Activated CD8-positive, alpha-beta T cell treated with anti-CD3 and anti-CD28 coated beads for 36 hours (primary cell): ENCODE measurements around the gene CDH23. TPM values are rescaled to one million over a fixed set of nuclear protein-coding genes. Genes with fewer than 3 reads are reported as not detected.
A peak's percentile ranks its signal among the peaks of the same experiment; 100 is the strongest.

Source experiments
- ATAC-seq: fragments of 200-7000 bp; cut with Tn5 transposase; one replicate; pipeline ENCODE4 v1.10.0; 2021; ENCODE audit warnings: mild to moderate bottlenecking, moderate library complexity
- CTCF ChIA-PET: fragments of 350-600 bp; sonication (Branson Sonifier 250); formaldehyde crosslinking; loops from one replicate; lab custom pipeline; 2021; ENCODE audit warnings: antibody characterized with exemption; lab: Charles Lee
- POLR2A ChIA-PET: fragments of 350-600 bp; sonication (Branson Sonifier 250); formaldehyde crosslinking; loops from one replicate; lab custom pipeline; 2021; ENCODE audit warnings: antibody characterized with exemption; lab: Charles Lee
- DNase-seq: peaks from one replicate; pipeline ENCODE4 v3.0.0-alpha.2; 2020
- H3K27ac Mint-ChIP-seq: one replicate; pipeline ENCODE4 v1.8.0; 2021; ENCODE audit warnings: mild to moderate bottlenecking, mixed read lengths
- H3K27me3 Mint-ChIP-seq: one replicate; pipeline ENCODE4 v1.8.0; 2021; ENCODE audit warnings: mixed read lengths
- H3K36me3 Mint-ChIP-seq: one replicate; pipeline ENCODE4 v1.8.0; 2021; ENCODE audit warnings: low read depth, mixed read lengths
- H3K4me1 Mint-ChIP-seq: one replicate; pipeline ENCODE4 v1.8.0; 2021; ENCODE audit warnings: low read depth, mixed read lengths
- H3K4me3 Mint-ChIP-seq: one replicate; pipeline ENCODE4 v1.8.0; 2021; ENCODE audit warnings: mild to moderate bottlenecking, moderate library complexity, mixed read lengths
- H3K9me3 Mint-ChIP-seq: one replicate; pipeline ENCODE4 v1.8.0; 2021; ENCODE audit warnings: mixed read lengths
- intact Hi-C: fragments of 100-400 bp; cut with micrococcal nuclease; formaldehyde crosslinking; loops from one replicate; pipeline ENCODE4 v1.10.0; 2022
- total RNA-seq, 2 experiments: library from RNA; stranded (reverse); gene quantifications; one replicate each; pipeline ENCODE4 v1.2.3, GENCODE V29; 2021
- TF ChIP-seq, protein P1 (sequence below): fragments of 200-600 bp; IDR thresholded peaks from one replicate; pipeline ENCODE4 v1.8.0; 2022; ENCODE audit warnings: antibody characterized with exemption, mild to moderate bottlenecking

CDH23 gene
- total RNA-seq, 2 experiments from 2014 or later = 2.4 to 2.7 TPM

DNA sequence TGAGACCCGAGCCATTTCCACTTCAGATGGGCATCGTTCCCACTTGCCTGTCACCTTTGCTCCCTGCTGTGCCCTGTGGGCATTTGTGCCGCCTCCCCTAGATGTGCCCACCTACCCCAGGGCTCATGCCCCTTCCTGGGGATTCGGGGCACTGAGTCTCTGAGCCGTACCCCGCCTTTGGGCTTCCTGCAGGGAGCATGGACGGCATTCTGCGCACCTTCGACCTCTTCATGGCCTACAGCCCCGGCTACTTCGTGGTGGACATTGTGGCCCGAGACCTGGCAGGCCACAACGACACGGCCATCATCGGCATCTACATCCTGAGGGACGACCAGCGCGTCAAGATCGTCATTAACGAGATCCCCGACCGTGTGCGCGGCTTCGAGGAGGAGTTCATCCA, 412.9 kb downstream of the CDH23 start:
- H3K27ac Mint-ChIP-seq = no peak overlapping the region
- peaks cover 3% of the 10 kb centered on the region for H3K4me1 Mint-ChIP-seq
- intact Hi-C loops = loop anchor here (5.0 kb wide), 1 partner anchor 37 kb away; the partner anchor contains the start of gene VSIR
- no peaks in the 10 kb centered on the region for H3K27me3 Mint-ChIP-seq
- no peak for DNase-seq
- TF ChIP-seq, protein P1, sequence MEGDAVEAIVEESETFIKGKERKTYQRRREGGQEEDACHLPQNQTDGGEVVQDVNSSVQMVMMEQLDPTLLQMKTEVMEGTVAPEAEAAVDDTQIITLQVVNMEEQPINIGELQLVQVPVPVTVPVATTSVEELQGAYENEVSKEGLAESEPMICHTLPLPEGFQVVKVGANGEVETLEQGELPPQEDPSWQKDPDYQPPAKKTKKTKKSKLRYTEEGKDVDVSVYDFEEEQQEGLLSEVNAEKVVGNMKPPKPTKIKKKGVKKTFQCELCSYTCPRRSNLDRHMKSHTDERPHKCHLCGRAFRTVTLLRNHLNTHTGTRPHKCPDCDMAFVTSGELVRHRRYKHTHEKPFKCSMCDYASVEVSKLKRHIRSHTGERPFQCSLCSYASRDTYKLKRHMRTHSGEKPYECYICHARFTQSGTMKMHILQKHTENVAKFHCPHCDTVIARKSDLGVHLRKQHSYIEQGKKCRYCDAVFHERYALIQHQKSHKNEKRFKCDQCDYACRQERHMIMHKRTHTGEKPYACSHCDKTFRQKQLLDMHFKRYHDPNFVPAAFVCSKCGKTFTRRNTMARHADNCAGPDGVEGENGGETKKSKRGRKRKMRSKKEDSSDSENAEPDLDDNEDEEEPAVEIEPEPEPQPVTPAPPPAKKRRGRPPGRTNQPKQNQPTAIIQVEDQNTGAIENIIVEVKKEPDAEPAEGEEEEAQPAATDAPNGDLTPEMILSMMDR = no peak
- ChIA-PET POLR2A (no interaction called here), CTCF (no interaction called here)
- H3K9me3 Mint-ChIP-seq = no peaks in the 10 kb centered on the region
- H3K4me3 Mint-ChIP-seq = no peak overlapping the region
- H3K36me3 Mint-ChIP-seq = no peaks in the 10 kb centered on the region
- ATAC-seq = no peak

DNA sequence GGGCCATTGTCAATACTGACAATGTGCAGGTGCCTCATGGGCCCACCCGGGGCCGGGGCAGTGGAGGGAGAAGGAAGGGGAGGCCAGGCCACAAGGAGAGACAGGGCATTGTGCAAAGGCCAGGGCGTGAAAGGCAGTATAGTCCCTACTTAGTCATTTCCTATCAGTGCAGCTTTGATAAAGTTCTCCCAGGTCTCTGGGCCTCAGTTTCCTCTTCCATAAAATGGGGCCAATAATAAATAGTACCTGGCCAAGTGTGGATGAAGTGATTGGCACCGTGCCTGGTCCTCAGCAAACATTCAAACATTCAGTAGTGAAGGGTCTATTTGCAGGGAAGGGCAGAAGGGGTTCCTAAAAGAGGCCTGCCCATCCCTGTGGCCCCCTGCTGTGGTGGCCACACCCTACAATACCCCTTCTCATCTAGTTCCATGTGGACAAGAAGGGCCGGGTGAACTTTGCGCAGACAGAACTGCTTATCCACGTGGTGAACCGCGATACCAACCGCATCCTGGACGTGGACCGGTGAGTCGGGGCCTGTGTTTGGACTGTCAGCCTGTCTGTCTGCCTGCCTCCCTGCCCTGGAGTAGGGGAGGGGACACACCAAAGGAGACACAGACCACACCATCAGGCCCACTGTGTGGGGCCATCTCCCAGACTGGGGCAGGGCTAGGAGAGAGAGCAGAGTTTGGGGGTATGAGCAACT, 413.5 kb downstream of the CDH23 start:
- POLR2A ChIA-PET = interaction anchor here (0.7 kb wide), 1 partner anchor 179 kb away, joined by 3 read pairs; no protein-coding TSS in a partner anchor

DNA sequence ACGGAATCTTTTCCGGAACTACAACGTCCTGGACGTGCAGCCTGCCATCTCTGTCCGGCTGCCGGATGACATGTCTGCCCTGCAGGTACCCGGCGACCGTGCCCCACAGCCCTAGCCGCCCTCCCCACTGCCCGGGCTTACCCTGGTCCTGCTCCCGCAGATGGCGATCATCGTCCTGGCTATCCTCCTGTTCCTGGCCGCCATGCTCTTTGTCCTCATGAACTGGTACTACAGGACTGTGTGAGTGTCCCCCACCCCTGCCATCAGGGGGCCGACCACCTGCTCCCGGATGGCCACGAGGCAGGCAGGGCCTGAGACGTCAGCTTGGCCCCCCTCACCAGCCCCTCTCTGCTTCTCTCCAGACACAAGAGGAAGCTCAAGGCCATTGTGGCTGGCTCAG, 414.6 kb downstream of the CDH23 start:
- ChIA-PET POLR2A (interaction anchor here (1.1 kb wide), 1 partner anchor 39 kb away, joined by 6 read pairs; the partner anchor contains the start of gene VSIR), CTCF (interaction anchor here (0.7 to 3.5 kb wide), 28 partner anchors 11 to 471 kb away, joined by 3 to 29 read pairs (median 4); partner anchors contain the start of gene VSIR)
- no peak overlapping the region for H3K27ac Mint-ChIP-seq
- peaks cover 3% of the 10 kb centered on the region for H3K4me1 Mint-ChIP-seq
- H3K36me3 Mint-ChIP-seq = peaks cover 8% of the 10 kb centered on the region
- H3K9me3 Mint-ChIP-seq = no peaks in the 10 kb centered on the region
- no peaks in the 10 kb centered on the region for H3K27me3 Mint-ChIP-seq
- intact Hi-C loops = loop anchor here (5.0 kb wide), 1 partner anchor 39 kb away; the partner anchor contains the start of gene VSIR
- no peak for DNase-seq
- TF ChIP-seq, protein P1 = no peak
- no peak for ATAC-seq
- H3K4me3 Mint-ChIP-seq = no peak overlapping the region

More for the DNA sequence above, 413.5 kb downstream of the CDH23 start:
- TF ChIP-seq, protein P1 = no peak
- no peaks in the 10 kb centered on the region for H3K27me3 Mint-ChIP-seq
- no peaks in the 10 kb centered on the region for H3K9me3 Mint-ChIP-seq
- CTCF ChIA-PET = interaction anchor here (1.0 to 2.7 kb wide), 2 partner anchors 28 to 102 kb away, joined by 3 to 10 read pairs; no protein-coding TSS in a partner anchor
- H3K27ac Mint-ChIP-seq = no peak overlapping the region
- no peak for DNase-seq
- no peak for ATAC-seq
- no peak overlapping the region for H3K4me3 Mint-ChIP-seq
- no peaks in the 10 kb centered on the region for H3K36me3 Mint-ChIP-seq
- H3K4me1 Mint-ChIP-seq = peaks cover 3% of the 10 kb centered on the region
- intact Hi-C loops = loop anchor here (5.0 kb wide), 1 partner anchor 38 kb away; the partner anchor contains the start of gene VSIR

DNA sequence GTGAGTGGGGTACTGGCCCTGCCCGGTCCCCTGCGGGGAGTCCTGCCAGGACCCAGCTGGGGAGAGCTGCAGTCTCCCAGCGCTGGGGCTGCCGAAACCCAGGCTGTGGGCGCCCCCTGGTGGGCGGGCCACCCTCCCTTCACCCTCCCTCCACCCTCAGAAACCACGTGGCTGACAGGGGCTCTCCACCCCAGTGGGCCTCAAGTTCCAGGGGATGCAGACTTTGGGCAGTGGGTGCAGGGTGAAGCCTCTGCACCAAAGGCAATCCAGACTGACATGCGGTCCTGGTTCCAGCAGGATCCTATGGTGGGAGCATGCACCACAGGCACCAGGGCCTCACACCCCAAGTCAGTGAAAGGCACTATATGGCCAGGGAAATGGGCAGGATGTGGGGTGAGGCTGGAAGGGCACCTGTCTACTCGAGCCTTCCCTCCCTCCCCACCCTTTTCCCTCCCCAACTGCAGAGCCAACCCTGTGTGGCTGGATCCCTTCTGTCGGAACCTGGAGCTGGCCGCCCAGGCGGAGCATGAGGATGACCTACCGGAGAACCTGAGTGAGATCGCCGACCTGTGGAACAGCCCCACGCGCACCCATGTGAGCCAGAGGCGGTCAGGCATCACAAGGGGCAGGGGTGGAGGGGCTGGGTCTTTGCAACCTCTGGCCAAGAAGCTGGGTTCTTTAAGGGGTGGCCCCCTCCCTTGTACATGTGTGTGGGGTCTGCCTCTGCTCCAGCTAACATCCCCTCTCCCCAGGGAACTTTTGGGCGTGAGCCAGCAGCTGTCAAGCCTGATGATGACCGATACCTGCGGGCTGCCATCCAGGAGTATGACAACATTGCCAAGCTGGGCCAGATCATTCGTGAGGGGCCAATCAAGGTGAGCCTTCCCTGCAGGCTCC, 415.5 kb downstream of the CDH23 start:
- intact Hi-C loops = loop anchor here (5.0 kb wide), 1 partner anchor 40 kb away; the partner anchor contains the start of gene VSIR

More for the DNA sequence above, 415.5 kb downstream of the CDH23 start:
- TF ChIP-seq, protein P1 = peak; percentile 94
- Mint-ChIP-seq H3K9me3 (no peaks in the 10 kb centered on the region), H3K36me3 (peaks cover 10% of the 10 kb centered on the region), H3K4me3 (no peak overlapping the region), H3K27me3 (no peaks in the 10 kb centered on the region), H3K27ac (no peak overlapping the region), H3K4me1 (peaks cover 3% of the 10 kb centered on the region)
- CTCF ChIA-PET = interaction anchor here (0.5 to 3.5 kb wide), 34 partner anchors 10 to 472 kb away, joined by 3 to 29 read pairs (median 4); partner anchors contain the start of gene VSIR
- POLR2A ChIA-PET = interaction anchor here (0.8 to 1.4 kb wide), 3 partner anchors 32 to 100 kb away, joined by 3 to 6 read pairs (median 3); partner anchors contain the start of gene VSIR
- ATAC-seq (peak; percentile 98), DNase-seq (peak; percentile 84)
